Subcutaneous abdominal adipose tissue (tissue), 5 donors: ENCODE results near the gene USP44.

ENCODE experiments used
- H3K27ac ChIP-seq: one replicate; pipeline ENCODE4 v1.7.0; 2013; ENCODE audit warnings: low read depth, mild to moderate bottlenecking, inconsistent platforms, low read length, moderate library complexity
- H3K27me3 ChIP-seq, 5 donors: one replicate each; pipeline ENCODE4 v1.7.0; 2013; ENCODE audit warnings: low read length in 5 of 5, inconsistent platforms in 1 of 5; ENCODE audit not compliant: control insufficient read depth in 5 of 5, insufficient read depth in 4 of 5
- H3K36me3 ChIP-seq, 5 donors: one replicate each; pipeline ENCODE4 v1.7.0; 2013; ENCODE audit warnings: low read length in 5 of 5; ENCODE audit not compliant: control insufficient read depth in 5 of 5, insufficient read depth in 5 of 5
- H3K4me1 ChIP-seq, 5 donors: one replicate each; pipeline ENCODE4 v1.7.0; 2013; ENCODE audit warnings: low read length in 5 of 5, mild to moderate bottlenecking in 3 of 5, moderate library complexity in 1 of 5; ENCODE audit not compliant: control insufficient read depth in 5 of 5, insufficient read depth in 5 of 5
- H3K4me3 ChIP-seq, 5 donors: one replicate each; pipeline ENCODE4 v1.7.0; 2013; ENCODE audit warnings: low read length in 5 of 5, low read depth in 1 of 5
- H3K9ac ChIP-seq, 5 donors: one replicate each; pipeline ENCODE4 v1.7.0; 2013; ENCODE audit warnings: low read length in 5 of 5, mild to moderate bottlenecking in 4 of 5, moderate library complexity in 3 of 5
- H3K9me3 ChIP-seq, 5 donors: one replicate each; pipeline ENCODE4 v1.7.0; 2013; ENCODE audit warnings: low read length in 5 of 5; ENCODE audit not compliant: control insufficient read depth in 5 of 5
- donor health status: healthy.
- donor health status: healthy.
- donor health status: healthy.
- donor health status: healthy.
- donor health status: healthy.

USP44 gene

GRCh38 chr12:95548539-95549391 is 2.5 kb downstream of the USP44 start:
- Histone ChIP-seq H3K27me3 (peaks cover 0 to 3% (median 0%) of the 10 kb centered on the region in 5 donors), H3K4me1 (peaks cover 0 to 17% (median 15%) of the 10 kb centered on the region in 5 donors), H3K27ac (no peak overlapping the region), H3K9ac (peak overlapping the region in 4 of 5 donors; percentile 6 to 62 (median 43)), H3K36me3 (no peaks in the 10 kb centered on the region), H3K9me3 (peaks cover 0 to 7% (median 5%) of the 10 kb centered on the region in 5 donors), H3K4me3 (peak overlapping the region; percentile 60 to 79 (median 74))

DNA sequence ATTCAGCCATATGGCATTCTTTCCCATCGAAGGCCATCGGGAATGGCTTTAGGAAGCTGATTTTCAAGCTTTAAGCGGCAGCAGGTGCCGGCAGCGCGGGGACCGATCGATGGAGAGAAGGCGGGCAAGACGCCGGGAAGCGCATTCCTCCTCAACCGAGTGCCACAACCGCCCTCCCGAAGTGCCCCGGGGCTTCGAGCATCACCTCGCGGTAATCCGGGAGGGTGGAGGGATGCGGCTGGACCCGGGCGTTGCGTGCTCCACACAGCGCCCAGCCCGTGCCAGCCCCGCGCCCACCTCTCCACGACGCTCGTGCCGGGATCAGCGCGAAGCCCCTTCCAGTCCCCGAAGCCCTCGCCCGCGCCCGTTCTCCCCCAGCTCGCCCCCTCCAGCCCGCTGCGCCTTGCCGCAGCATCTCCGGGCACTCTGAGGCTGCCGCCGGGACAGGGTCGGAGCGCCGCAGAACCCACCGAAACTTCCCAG is 3.2 kb downstream of the USP44 start:
- H3K9ac ChIP-seq = peak overlapping the region in 4 of 5 donors; percentile 30 to 63 (median 59)

DNA sequence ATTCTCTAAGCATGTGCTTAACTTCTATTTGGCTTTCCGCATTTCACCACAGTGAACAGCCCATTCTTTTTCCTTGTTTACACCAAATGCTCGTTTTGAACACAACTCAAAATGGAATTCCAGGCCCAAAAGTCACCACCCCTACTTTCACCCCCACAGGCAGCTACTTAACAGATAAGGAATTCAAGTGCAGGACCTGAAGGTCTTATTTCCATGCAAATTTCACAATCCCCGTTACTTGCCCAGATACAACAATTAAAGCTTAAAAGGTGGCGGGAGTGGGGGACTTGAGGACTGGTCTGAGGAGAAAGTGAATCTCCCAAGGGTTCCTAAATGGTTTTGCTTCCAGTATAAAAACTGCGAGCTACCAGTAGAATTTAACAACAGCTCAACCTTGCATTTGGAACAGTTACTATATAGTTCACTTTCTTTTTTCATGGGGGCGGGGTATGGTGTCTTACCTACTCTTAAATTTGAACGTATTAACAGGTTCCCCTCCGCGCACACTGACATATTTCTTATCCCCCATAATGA is 3.7 kb downstream of the USP44 start:
- H3K27me3 ChIP-seq = peaks cover 0 to 3% (median 0%) of the 10 kb centered on the region in 5 donors

More for the DNA sequence above, 3.2 kb downstream of the USP44 start:
- H3K4me1 ChIP-seq = peaks cover 0 to 17% (median 15%) of the 10 kb centered on the region in 5 donors
- H3K4me3 ChIP-seq = peak overlapping the region; percentile 59 to 79 (median 74)
- peaks cover 0 to 7% (median 5%) of the 10 kb centered on the region in 5 donors for H3K9me3 ChIP-seq
- no peaks in the 10 kb centered on the region for H3K36me3 ChIP-seq
- H3K27me3 ChIP-seq = peaks cover 0 to 3% (median 0%) of the 10 kb centered on the region in 5 donors
- no peak overlapping the region for H3K27ac ChIP-seq

DNA sequence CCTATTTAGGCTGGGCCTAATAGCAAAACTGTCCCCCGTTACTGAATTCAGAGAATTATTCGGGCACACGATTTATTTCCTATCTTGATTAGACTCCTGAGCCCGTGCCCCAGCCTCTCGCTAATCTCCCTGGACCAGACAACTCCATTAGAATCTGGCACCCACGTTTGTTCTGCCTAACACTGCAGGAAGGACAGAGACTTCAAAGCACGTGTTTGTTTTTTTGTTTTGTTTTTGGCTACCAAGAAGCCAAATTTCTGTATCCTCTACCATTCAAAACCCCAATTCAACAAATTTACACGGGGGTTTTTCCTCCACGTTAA is 4.8 kb downstream of the USP44 start:
- Histone ChIP-seq H3K9me3 (peaks cover 0 to 7% (median 5%) of the 10 kb centered on the region in 5 donors), H3K4me3 (no peak overlapping the region), H3K4me1 (peaks cover 0 to 17% (median 15%) of the 10 kb centered on the region in 5 donors), H3K9ac (no peak overlapping the region), H3K27me3 (peaks cover 0 to 3% (median 0%) of the 10 kb centered on the region in 5 donors), H3K36me3 (no peaks in the 10 kb centered on the region), H3K27ac (no peak overlapping the region)

More for the DNA sequence above, 3.7 kb downstream of the USP44 start:
- H3K9ac ChIP-seq = peak overlapping the region in 2 of 5 donors; percentile 62 to 63
- no peaks in the 10 kb centered on the region for H3K36me3 ChIP-seq
- peak overlapping the region; percentile 59 to 79 (median 74) for H3K4me3 ChIP-seq
- H3K9me3 ChIP-seq = peaks cover 0 to 7% (median 5%) of the 10 kb centered on the region in 5 donors
- H3K27ac ChIP-seq = no peak overlapping the region
- H3K4me1 ChIP-seq = peaks cover 0 to 17% (median 15%) of the 10 kb centered on the region in 5 donors

DNA sequence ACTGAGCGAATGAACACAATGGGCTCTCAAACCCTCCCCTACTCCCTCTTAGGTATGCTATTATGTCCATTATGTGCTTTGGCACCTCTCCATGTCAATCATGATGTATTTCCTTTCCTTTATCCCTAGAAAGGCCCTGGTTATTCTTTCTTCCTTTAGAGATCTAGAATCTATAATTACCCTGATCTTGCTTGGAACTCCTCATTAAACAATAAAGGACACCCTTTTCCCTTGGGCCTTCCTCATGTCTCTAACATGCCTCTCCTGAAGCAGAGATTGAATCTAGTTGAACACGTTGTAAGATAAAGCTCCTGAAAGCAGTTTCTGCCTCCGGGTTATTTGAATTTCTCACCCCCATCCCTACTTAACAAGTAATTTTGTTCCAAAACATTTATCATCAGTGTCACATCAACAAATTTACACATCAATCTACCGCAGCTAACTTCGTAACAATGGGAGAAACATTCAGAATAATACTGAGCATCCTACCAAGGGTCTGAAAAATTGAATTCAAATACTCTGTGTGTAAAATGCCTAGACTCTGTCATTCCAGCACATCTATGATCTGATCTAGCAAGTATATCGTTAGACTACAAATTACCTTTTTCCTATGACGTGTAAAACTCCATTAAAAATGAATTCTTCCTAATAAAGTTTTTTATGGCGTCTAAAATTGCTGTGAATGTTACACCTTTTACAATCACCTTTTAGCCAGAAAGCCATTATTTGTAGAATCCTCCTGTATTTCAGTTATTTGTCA is 5.4 kb downstream of the USP44 start:
- Histone ChIP-seq H3K36me3 (no peaks in the 10 kb centered on the region), H3K4me3 (no peak overlapping the region), H3K27ac (no peak overlapping the region), H3K4me1 (peaks cover 0 to 17% (median 15%) of the 10 kb centered on the region in 5 donors), H3K27me3 (peaks cover 0 to 3% (median 0%) of the 10 kb centered on the region in 5 donors), H3K9me3 (peaks cover 0 to 7% (median 5%) of the 10 kb centered on the region in 5 donors), H3K9ac (no peak overlapping the region)

- peaks cover 0 to 17% (median 15%) of the 10 kb centered on the region in 5 donors for H3K4me1 ChIP-seq
- peaks cover 0 to 7% (median 5%) of the 10 kb centered on the region in 5 donors for H3K9me3 ChIP-seq
- H3K9ac ChIP-seq = no peak overlapping the region
- no peak overlapping the region for H3K27ac ChIP-seq
- peaks cover 0 to 3% (median 0%) of the 10 kb centered on the region in 5 donors for H3K27me3 ChIP-seq
- H3K4me3 ChIP-seq = no peak overlapping the region
- no peaks in the 10 kb centered on the region for H3K36me3 ChIP-seq
These were observed 6.0 kb downstream of the USP44 start for GRCh38 chr12:95545303-95545702.

GRCh38 chr12:95544756-95545155 is 6.5 kb downstream of the USP44 start:
- Histone ChIP-seq H3K9ac (no peak overlapping the region), H3K4me1 (peaks cover 0 to 17% (median 15%) of the 10 kb centered on the region in 5 donors), H3K4me3 (no peak overlapping the region), H3K27me3 (peaks cover 0 to 3% (median 0%) of the 10 kb centered on the region in 5 donors), H3K27ac (no peak overlapping the region), H3K36me3 (no peaks in the 10 kb centered on the region), H3K9me3 (peaks cover 0 to 7% (median 5%) of the 10 kb centered on the region in 5 donors)

- H3K9ac ChIP-seq = no peak overlapping the region
- no peaks in the 10 kb centered on the region for H3K27me3 ChIP-seq
- no peak overlapping the region for H3K27ac ChIP-seq
- peaks cover 0 to 10% (median 9%) of the 10 kb centered on the region in 5 donors for H3K4me1 ChIP-seq
- H3K36me3 ChIP-seq = no peaks in the 10 kb centered on the region
- H3K9me3 ChIP-seq = no peaks in the 10 kb centered on the region
- no peak overlapping the region for H3K4me3 ChIP-seq
These were observed 8.0 kb downstream of the USP44 start for GRCh38 chr12:95543305-95543704.

GRCh38 chr12:95541436-95541835 is 9.8 kb downstream of the USP44 start:
- no peak overlapping the region for H3K27ac ChIP-seq
- H3K4me3 ChIP-seq = no peak overlapping the region
- no peaks in the 10 kb centered on the region for H3K9me3 ChIP-seq
- no peaks in the 10 kb centered on the region for H3K36me3 ChIP-seq
- no peak overlapping the region for H3K9ac ChIP-seq
- no peaks in the 10 kb centered on the region for H3K27me3 ChIP-seq
- no peaks in the 10 kb centered on the region for H3K4me1 ChIP-seq
